ENCODE results near the gene PUS3.

PUS3 gene

GRCh38 chr11:125910226-125910849 is 7.3 kb upstream of the PUS3 start:
- no peak overlapping the region for H3K4me3 ChIP-seq
- H3K9ac ChIP-seq: no peak overlapping the region
- no peaks in the 10 kb centered on the region for H3K4me1 ChIP-seq
- no peak for TF ChIP-seq Cebpa-rat (IDR thresholded peaks at IDR 0.05)
- no peaks in the 10 kb centered on the region for H3K9me3 ChIP-seq (replicated peaks in 1 of 11)
- H3K27me3 ChIP-seq: no peaks in the 10 kb centered on the region
- no peak overlapping the region for H3K27ac ChIP-seq
- no peaks in the 10 kb centered on the region for H4K20me1 ChIP-seq
- no peak overlapping the region for H3K4me2 ChIP-seq
- no peaks in the 10 kb centered on the region for H3K36me3 ChIP-seq

- no peak overlapping the region for H3K27ac ChIP-seq
- no peaks in the 10 kb centered on the region for H3K27me3 ChIP-seq
- H3K36me3 ChIP-seq: peaks cover 9 to 23% (median 20%) of the 10 kb centered on the region in 11 experiments
- H3K4me1 ChIP-seq: peaks cover 0 to 5% (median 0%) of the 10 kb centered on the region in 10 experiments; a peak in 3 of 20 replicates
- H3K4me2 ChIP-seq: no peak overlapping the region
- TF ChIP-seq Cebpa-rat (IDR thresholded peaks at IDR 0.05): no peak
- H3K4me3 ChIP-seq: no peak overlapping the region
- no peak overlapping the region for H3K9ac ChIP-seq
- H4K20me1 ChIP-seq: peaks cover 0 to 5% (median 0%) of the 10 kb centered on the region in 11 experiments; a peak in 1 of 22 replicates
- H3K9me3 ChIP-seq (replicated peaks in 1 of 11): peaks cover 0 to 17% (median 6%) of the 10 kb centered on the region in 11 experiments; a peak in 5 of 22 replicates
Measured at GRCh38 chr11:125904678-125905077, 1.7 kb upstream of the PUS3 start.

- peaks cover 16 to 30% (median 27%) of the 10 kb centered on the region in 11 experiments for H3K36me3 ChIP-seq
- no peak within 1 kb of the TSS for H3K9ac ChIP-seq
- H3K4me2 ChIP-seq: peak within 1 kb of the TSS in 8 of 11 experiments; percentile 53 to 74 (median 66); a peak in 8 of 22 replicates
- peak within 1 kb of the TSS in 2 of 10 experiments; percentile 63 to 68; a peak in 3 of 20 replicates for H3K4me3 ChIP-seq
- H4K20me1 ChIP-seq: peaks cover 0 to 12% (median 5%) of the 10 kb centered on the region in 11 experiments; a peak in 7 of 22 replicates
- TF ChIP-seq Cebpa-rat (IDR thresholded peaks at IDR 0.05): no peak
- H3K4me1 ChIP-seq: peaks cover 0 to 5% (median 0%) of the 10 kb centered on the region in 10 experiments; a peak in 3 of 20 replicates
- peaks cover 0 to 17% (median 6%) of the 10 kb centered on the region in 11 experiments; a peak in 5 of 22 replicates for H3K9me3 ChIP-seq (replicated peaks in 1 of 11)
- no peaks in the 10 kb centered on the region for H3K27me3 ChIP-seq
- H3K27ac ChIP-seq: no peak within 1 kb of the TSS
Measured at GRCh38 chr11:125903711-125904659, 979 bp upstream of the PUS3 start, which contains the start of gene DDX25. TSS of gene DDX25 (plus strand) at chr11:125904508. CDS start at chr11:125904518, 10 bp downstream.

GRCh38 chr11:125902277-125902926 is 604 bp downstream of the PUS3 start:
- H3K27ac ChIP-seq: peak overlapping the region; percentile 40 to 74 (median 63); a peak in 21 of 22 replicates

GRCh38 chr11:125901872-125902271 is 1.1 kb downstream of the PUS3 start:
- Histone ChIP-seq H3K9me3 (replicated peaks in 1 of 11) (peaks cover 0 to 17% (median 6%) of the 10 kb centered on the region in 11 experiments; a peak in 5 of 22 replicates), H3K4me1 (peaks cover 0 to 5% (median 0%) of the 10 kb centered on the region in 10 experiments; a peak in 3 of 20 replicates), H3K27me3 (no peaks in the 10 kb centered on the region), H3K9ac (no peak overlapping the region), H3K27ac (no peak overlapping the region), H3K36me3 (peaks cover 23 to 48% (median 43%) of the 10 kb centered on the region in 11 experiments), H4K20me1 (peaks cover 0 to 26% (median 14%) of the 10 kb centered on the region in 11 experiments; a peak in 13 of 22 replicates), H3K4me3 (no peak overlapping the region), H3K4me2 (peak overlapping the region in 7 of 11 experiments; percentile 33 to 74 (median 45); a peak in 7 of 22 replicates)
- no peak for TF ChIP-seq Cebpa-rat (IDR thresholded peaks at IDR 0.05)

More at GRCh38 chr11:125902277-125902926, 604 bp downstream of the PUS3 start:
- Histone ChIP-seq H3K36me3 (peaks cover 23 to 46% (median 41%) of the 10 kb centered on the region in 11 experiments), H3K4me2 (peak overlapping the region; percentile 59 to 74 (median 67)), H4K20me1 (peaks cover 0 to 26% (median 14%) of the 10 kb centered on the region in 11 experiments; a peak in 13 of 22 replicates), H3K4me3 (peak overlapping the region; percentile 61 to 72 (median 68)), H3K27me3 (no peaks in the 10 kb centered on the region), H3K9me3 (replicated peaks in 1 of 11) (peaks cover 0 to 17% (median 6%) of the 10 kb centered on the region in 11 experiments; a peak in 5 of 22 replicates), H3K9ac (peak overlapping the region; percentile 65 to 83 (median 79)), H3K4me1 (peaks cover 0 to 5% (median 0%) of the 10 kb centered on the region in 10 experiments; a peak in 3 of 20 replicates)
- TF ChIP-seq Cebpa-rat (IDR thresholded peaks at IDR 0.05): no peak

- Histone ChIP-seq H3K9me3 (replicated peaks in 1 of 11) (no peaks in the 10 kb centered on the region), H3K9ac (no peak overlapping the region), H3K4me3 (no peak overlapping the region), H3K4me1 (peaks cover 6 to 24% (median 22%) of the 10 kb centered on the region in 10 experiments), H3K36me3 (peaks cover 41 to 71% (median 63%) of the 10 kb centered on the region in 11 experiments), H3K27ac (no peak overlapping the region), H4K20me1 (peaks cover 0 to 64% (median 35%) of the 10 kb centered on the region in 11 experiments; a peak in 13 of 22 replicates), H3K27me3 (no peaks in the 10 kb centered on the region), H3K4me2 (no peak overlapping the region)
- no peak for TF ChIP-seq Cebpa-rat (IDR thresholded peaks at IDR 0.05)
Measured at GRCh38 chr11:125892994-125893393, 10.0 kb downstream of the PUS3 start.

GRCh38 chr11:125892071-125892470 is 10.9 kb downstream of the PUS3 start:
- no peak for TF ChIP-seq Cebpa-rat (IDR thresholded peaks at IDR 0.05)
- H3K4me3 ChIP-seq: no peak overlapping the region
- peaks cover 0 to 57% (median 34%) of the 10 kb centered on the region in 11 experiments; a peak in 13 of 22 replicates for H4K20me1 ChIP-seq
- H3K4me2 ChIP-seq: no peak overlapping the region
- H3K27me3 ChIP-seq: no peaks in the 10 kb centered on the region
- H3K4me1 ChIP-seq: peaks cover 6 to 25% (median 23%) of the 10 kb centered on the region in 10 experiments
- H3K27ac ChIP-seq: no peak overlapping the region
- H3K36me3 ChIP-seq: peaks cover 37 to 68% (median 56%) of the 10 kb centered on the region in 11 experiments
- no peak overlapping the region for H3K9ac ChIP-seq
- H3K9me3 ChIP-seq (replicated peaks in 1 of 11): no peaks in the 10 kb centered on the region; a peak in 1 of 22 replicates
